MG63 (cell line): ENCODE results near the gene GPR183. TPM values are rescaled to one million over a fixed set of nuclear protein-coding genes. Genes with fewer than 3 reads are reported as not detected.
"Not testable (repeated sequence)": the region's sequence is repeated elsewhere in the genome, so short reads cannot be mapped to it uniquely, and the experiment has no call there.

Experiments used
- DNase-seq: peaks from one replicate; pipeline ENCODE4 v3.0.0-alpha.2; 2020
- H3K27me3 ChIP-seq: fragments of 250-450 bp; sonication (Bioruptor Pico); 2 replicates; pipeline ENCODE4 v1.5.1; 2020; ENCODE audit warnings: mild to moderate bottlenecking, moderate library complexity
- H3K36me3 ChIP-seq: fragments of 250-450 bp; sonication (Bioruptor Pico); 2 replicates; pipeline ENCODE4 v1.5.1; 2020; ENCODE audit warnings: mild to moderate bottlenecking, moderate library complexity
- H3K4me3 ChIP-seq: fragments of 250-450 bp; sonication (Bioruptor Pico); 2 replicates; pipeline ENCODE4 v1.5.1; 2020; ENCODE audit warnings: mild to moderate bottlenecking, moderate library complexity
- H3K9me3 ChIP-seq: fragments of 250-450 bp; sonication (Bioruptor Pico); 2 replicates; pipeline ENCODE4 v1.5.1; 2020; ENCODE audit warnings: mild to moderate bottlenecking, moderate library complexity
- total RNA-seq: library from RNA; depleted of rRNA; stranded (reverse); fragments of >200 nt; shearing (Covaris generic); gene quantifications from 2 replicates; pipeline ENCODE4 v1.2.3, GENCODE V29; 2014; ENCODE audit warnings: low replicate concordance; rRNA removed

GPR183 gene
- total RNA-seq, 1 experiment from 2014 or later, result not detected

DNA sequence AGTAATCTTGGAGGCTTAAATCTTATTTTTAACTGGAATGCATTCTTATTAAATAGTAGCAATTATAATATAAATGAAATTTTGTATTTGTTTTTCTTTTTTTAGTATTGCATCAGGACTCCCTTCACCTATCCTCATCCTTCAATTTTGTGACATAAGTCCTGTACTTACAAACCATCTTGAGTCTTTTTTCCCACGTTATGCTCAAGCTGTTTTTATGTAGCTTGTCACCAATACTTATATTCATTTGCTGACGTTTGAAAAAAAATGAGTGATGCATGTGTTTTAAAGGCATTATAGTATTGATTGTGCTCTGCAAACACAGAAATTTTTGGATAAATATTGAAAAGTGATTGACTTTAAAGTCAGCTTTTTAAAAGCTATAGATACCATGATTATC lies 49.9 kb downstream of the GPR183 start:
- Histone ChIP-seq H3K27me3 (no peaks in the 10 kb centered on the region), H3K4me3 (no peak overlapping the region), H3K9me3 (no peaks in the 10 kb centered on the region), H3K36me3 (no peaks in the 10 kb centered on the region; the same call in 1 of the 2 replicates)
- no peak for DNase-seq

DNA sequence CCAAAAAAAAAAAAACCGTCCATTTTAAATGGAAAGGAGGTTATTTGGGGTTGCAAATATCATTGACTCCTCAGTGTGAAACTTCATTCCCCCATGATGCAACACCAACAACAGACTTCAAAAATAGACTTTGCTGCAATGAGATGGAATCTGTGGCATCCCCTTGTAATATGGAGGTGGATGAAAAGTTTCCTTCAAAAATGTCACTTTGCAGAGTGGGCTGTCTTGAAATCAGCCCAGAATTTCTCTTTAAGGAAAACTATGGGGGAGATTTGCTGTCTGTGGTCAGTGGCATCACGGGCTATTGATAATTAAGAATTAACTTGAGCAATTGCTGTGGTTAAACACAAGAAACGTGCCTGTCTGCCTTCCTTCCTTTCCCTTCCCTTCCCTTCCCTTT lies 50.5 kb downstream of the GPR183 start:
- H3K9me3 ChIP-seq, result no peaks in the 10 kb centered on the region
- no peaks in the 10 kb centered on the region; the same call in 1 of the 2 replicates for H3K36me3 ChIP-seq
- no peak for DNase-seq
- H3K27me3 ChIP-seq, result no peaks in the 10 kb centered on the region
- H3K4me3 ChIP-seq, result no peak overlapping the region

DNA sequence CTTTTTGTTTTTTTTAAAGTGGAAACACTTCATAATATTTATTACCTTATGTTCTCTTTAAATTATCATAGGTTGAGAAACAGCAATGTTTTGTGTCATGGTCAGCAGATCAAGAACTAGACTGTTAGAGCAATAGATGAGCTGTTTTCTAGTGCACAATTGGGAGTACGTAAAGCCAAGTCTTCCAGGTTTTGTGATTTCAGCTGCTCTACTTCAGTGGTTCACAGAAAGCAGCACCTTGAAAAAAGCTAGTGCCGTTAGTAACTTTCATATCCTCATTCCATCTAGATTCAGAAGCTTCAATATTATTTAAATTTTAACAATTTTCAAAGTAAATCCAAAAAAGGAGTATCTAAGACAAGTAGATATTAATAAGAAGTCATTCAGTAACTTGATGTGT lies 50.9 kb downstream of the GPR183 start:
- no peaks in the 10 kb centered on the region; the same call in none of the 2 replicates for H3K36me3 ChIP-seq
- no peak overlapping the region for H3K4me3 ChIP-seq
- H3K27me3 ChIP-seq, result no peaks in the 10 kb centered on the region
- no peak for DNase-seq
- no peaks in the 10 kb centered on the region for H3K9me3 ChIP-seq

DNA sequence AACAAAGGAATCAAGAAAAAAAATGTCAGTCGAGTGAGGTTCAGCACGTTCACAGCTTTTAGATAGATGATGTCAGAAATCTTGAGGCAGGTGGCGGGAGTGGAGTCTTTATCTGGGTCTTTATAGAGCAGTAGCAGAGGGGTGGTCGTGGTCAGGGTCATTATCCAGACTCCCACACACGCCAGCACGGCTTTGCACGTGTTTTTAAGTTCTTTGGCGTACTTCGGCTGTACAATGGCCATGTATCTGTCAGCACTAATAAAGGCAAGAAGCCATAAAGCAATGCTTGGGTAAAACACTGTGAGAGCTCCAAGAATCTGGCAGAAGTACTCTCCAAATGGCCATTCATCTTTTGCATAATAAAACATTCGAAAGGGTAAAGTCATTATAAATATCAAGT lies 51.9 kb downstream of the GPR183 start:
- H3K36me3 ChIP-seq, result no peaks in the 10 kb centered on the region; the same call in none of the 2 replicates
- H3K9me3 ChIP-seq, result no peaks in the 10 kb centered on the region
- no peaks in the 10 kb centered on the region for H3K27me3 ChIP-seq
- DNase-seq, result no peak
- no peak overlapping the region for H3K4me3 ChIP-seq

DNA sequence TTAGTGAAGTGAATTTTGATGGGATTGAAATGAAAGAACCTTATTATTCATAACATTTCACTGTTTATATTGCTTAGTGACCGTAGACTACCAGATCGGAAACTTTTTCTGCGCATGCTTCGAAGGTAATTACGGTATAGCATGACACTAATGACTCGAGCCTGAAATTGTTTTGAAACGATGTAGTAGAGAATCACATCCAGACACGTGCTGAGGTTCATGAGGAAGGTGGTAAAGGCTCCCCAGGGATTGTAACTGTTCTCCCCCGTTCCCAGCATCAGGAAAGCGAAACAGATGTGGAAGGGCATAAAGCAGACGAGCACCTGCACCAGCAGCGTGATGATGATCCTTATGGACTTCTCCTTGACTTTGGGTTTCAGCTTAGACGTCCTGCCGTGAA lies 52.4 kb downstream of the GPR183 start:
- no peak for DNase-seq
- Histone ChIP-seq H3K36me3 (peaks cover 2% of the 10 kb centered on the region), H3K4me3 (no peak overlapping the region), H3K27me3 (no peaks in the 10 kb centered on the region), H3K9me3 (no peaks in the 10 kb centered on the region)

DNA sequence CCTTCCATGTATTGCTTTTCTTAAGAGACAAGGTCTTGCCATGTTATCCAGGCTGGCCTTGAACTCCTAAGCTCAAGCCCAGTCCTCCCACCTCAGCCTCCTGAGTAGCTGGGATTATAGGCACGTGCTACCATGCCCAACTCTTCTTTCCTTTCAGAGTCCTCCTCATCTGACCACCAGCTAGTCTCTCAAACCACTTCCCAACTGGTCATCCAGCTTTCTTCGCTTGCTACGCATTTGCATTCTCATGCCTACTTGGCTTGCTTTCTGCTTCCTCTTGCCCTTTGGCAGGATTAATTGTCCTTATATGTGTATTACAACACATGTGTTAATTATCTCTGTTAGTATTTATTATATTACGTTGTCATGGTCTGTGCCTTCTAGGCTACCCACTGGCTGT lies 55.3 kb downstream of the GPR183 start:
- H3K36me3 ChIP-seq, result peaks cover 2% of the 10 kb centered on the region
- no peaks in the 10 kb centered on the region for H3K27me3 ChIP-seq
- H3K4me3 ChIP-seq, result no peak overlapping the region
- H3K9me3 ChIP-seq, result no peaks in the 10 kb centered on the region
- no peak for DNase-seq

DNA sequence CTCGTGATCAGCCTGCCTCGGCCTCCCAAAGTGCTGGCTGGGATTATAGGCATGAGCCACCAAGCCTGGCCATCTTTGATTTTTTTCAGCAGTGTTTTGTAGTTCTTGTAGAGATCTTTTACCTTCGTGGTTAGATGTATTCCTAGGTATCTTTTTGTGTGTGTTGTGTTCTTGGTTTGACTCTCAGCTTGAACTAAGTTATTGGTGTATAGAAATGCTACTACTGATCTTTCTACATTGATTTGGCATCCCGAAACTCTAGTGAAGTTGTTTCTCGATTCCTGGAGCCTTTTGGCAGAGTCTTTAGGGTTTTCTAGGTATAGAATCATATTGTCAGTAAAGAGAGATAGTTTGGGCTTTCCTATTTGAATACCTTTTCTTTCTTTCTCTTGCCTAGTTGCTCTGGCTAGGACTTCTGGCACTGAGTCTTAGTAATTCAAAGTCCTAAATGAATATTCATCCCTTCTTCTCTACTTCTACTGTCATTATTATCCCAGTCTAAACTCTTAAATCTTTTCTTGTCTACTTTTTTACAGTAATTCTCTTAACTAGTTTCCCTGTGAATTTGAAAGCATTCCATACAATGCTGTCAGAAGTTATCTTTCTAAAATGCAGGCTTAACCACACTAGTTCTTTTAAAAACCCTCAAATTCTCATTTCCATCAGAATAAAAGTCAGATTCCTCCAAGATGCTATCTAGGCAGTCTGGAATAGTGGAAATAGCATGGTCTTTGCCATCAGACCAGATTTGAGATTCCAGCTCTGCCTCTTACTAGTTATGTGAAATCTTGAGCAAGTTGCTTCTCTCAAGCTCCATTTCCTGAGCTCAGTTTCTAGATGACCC lies 56.0 kb downstream of the GPR183 start:
- Histone ChIP-seq H3K36me3 (peaks cover 2% of the 10 kb centered on the region), H3K9me3 (no peaks in the 10 kb centered on the region), H3K27me3 (no peaks in the 10 kb centered on the region), H3K4me3 (no peak overlapping the region)
- no peak for DNase-seq

DNA sequence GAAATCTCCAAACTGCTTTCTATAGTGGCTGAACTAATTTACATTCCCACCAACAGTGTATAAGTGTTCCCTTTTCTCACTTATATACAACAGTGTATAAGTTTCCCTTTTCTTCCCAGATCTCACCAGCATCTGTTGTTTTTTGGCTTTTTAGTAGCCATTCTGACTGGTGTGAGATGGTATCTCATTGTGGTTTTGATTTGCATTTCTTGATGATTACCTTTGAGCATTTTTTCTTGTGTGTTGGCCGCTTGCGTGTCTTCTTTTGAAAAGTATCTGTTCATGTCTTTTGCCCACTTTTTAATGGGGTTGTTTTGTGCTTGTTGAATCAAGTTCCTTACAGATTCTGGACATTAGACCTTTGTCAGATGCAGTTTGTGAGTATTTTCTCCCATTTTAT lies 57.6 kb downstream of the GPR183 start:
- not testable (repeated sequence) for H3K4me3 ChIP-seq, DNase-seq, H3K27me3 ChIP-seq, H3K9me3 ChIP-seq, H3K36me3 ChIP-seq

DNA sequence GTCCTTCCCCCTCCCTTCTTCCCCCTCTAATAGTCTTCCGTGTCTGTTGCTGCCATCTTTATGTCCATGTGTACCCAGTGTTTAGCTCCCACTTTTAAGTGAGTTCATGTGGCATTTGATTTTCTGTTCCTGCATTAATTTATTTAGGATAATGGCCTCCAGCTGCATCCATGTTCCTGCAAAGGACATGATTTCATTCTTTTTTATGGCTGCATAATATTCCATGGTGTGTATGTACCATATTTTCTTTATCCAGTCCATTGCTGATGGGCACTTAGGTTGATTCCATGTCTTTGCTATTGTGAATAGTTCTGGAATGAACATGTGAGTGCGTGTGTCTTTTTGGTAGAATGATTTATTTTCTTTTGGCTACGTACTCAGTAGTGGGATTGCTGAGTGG lies 58.0 kb downstream of the GPR183 start:
- not testable (repeated sequence) for DNase-seq

DNA sequence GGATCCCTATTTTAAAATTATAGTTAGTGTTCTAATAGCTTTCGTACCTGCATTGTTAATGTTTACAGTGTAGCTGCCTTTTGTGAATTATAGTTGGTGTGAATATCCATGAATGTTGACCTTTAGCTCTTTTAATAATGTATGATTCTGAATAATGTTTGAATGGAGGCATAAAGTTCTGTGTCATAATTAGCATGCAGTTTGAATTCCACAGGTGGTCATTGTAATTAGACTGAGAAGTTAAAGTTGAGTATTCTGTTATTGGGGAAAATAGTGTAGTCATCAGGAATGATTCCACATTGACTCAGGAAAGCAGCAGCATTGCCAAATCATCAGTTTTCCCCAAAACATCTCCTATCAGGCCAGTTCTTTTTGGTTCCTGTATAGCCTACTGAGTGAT lies 61.1 kb downstream of the GPR183 start:
- no peaks in the 10 kb centered on the region for H3K27me3 ChIP-seq
- peaks cover 9% of the 10 kb centered on the region for H3K36me3 ChIP-seq
- no peaks in the 10 kb centered on the region for H3K9me3 ChIP-seq
- H3K4me3 ChIP-seq, result no peak overlapping the region
- DNase-seq, result no peak

More for the DNA sequence above, 58.0 kb downstream of the GPR183 start:
- not testable (repeated sequence) for H3K9me3 ChIP-seq, H3K4me3 ChIP-seq, H3K36me3 ChIP-seq, H3K27me3 ChIP-seq

Other genes with a start within 250 kb of the GPR183 start
- 80.9 and 92.4 TPM in 2 replicates for gene UBAC2, start 106.5 kb downstream of the GPR183 start, total RNA-seq
- gene GPR18, start 49.0 kb downstream of the GPR183 start, total RNA-seq, result not detected in 2 replicates
- gene TM9SF2, start 194.1 kb upstream of the GPR183 start, total RNA-seq, result 106 and 137 TPM in 2 replicates